ENCODE measurements around the gene SERPINE2. TPM values are rescaled to one million over a fixed set of nuclear protein-coding genes. Genes with fewer than 3 reads are reported as not detected.
A peak's percentile ranks its signal among the peaks of the same experiment; 100 is the strongest.
"Not testable (repeated sequence)": the region's sequence is repeated elsewhere in the genome, so short reads cannot be mapped to it uniquely, and the experiment has no call there.

Gene SERPINE2
- total and polyA plus RNA-seq, 5 donors: 15.4 to 49.4 (median 24.2) TPM

GRCh38 chr2:223943135-223943534 lies 96.0 kb downstream of the SERPINE2 start:
- H3K9me3 ChIP-seq (ENCODE audit: control insufficient read depth, low read length): no peaks in the 10 kb centered on the region
- H3K4me1 ChIP-seq (ENCODE audit: control insufficient read depth, insufficient read depth, low read length): peaks cover 7% of the 10 kb centered on the region
- no peak for ATAC-seq
- peak overlapping the region; percentile 69 for H3K4me3 ChIP-seq (ENCODE audit: low read length)
- no peak overlapping the region for H3K27ac ChIP-seq (ENCODE audit: low read length)
- WGBS: 50% methylated on average over 1 of the region's 1 CpG
- H3K27me3 ChIP-seq (ENCODE audit: control insufficient read depth, insufficient read depth): no peaks in the 10 kb centered on the region
- DNase-seq: no peak
- intact Hi-C loops (cut with DNase I): no loop called here

- H3K9me3 ChIP-seq (ENCODE audit: control insufficient read depth, low read length): no peaks in the 10 kb centered on the region
- peaks cover 8% of the 10 kb centered on the region for H3K4me1 ChIP-seq (ENCODE audit: control insufficient read depth, insufficient read depth, low read length)
- ATAC-seq (no peak), DNase-seq (no peak)
- H3K27ac ChIP-seq (ENCODE audit: low read length): no peak overlapping the region
- no peaks in the 10 kb centered on the region for H3K27me3 ChIP-seq (ENCODE audit: control insufficient read depth, insufficient read depth)
- intact Hi-C loops (cut with DNase I): no loop called here
- H3K4me3 ChIP-seq (ENCODE audit: low read length): no peak overlapping the region
- WGBS: 56% methylated on average over 12 of the region's 12 CpGs
These were observed 97.4 kb downstream of the SERPINE2 start for GRCh38 chr2:223941579-223942277.

- not testable (repeated sequence) for DNase-seq
These were observed 99.6 kb downstream of the SERPINE2 start for GRCh38 chr2:223939438-223939837.

GRCh38 chr2:223937535-223937934 lies 101.6 kb downstream of the SERPINE2 start:
- intact Hi-C loops (cut with DNase I): no loop called here
- WGBS: 1% methylated on average over 1 of the region's 1 CpG
- DNase-seq (no peak), ATAC-seq (no peak)
- no peaks in the 10 kb centered on the region for H3K27me3 ChIP-seq (ENCODE audit: control insufficient read depth, insufficient read depth)
- H3K4me3 ChIP-seq (ENCODE audit: low read length): no peak overlapping the region
- no peak overlapping the region for H3K27ac ChIP-seq (ENCODE audit: low read length)
- H3K4me1 ChIP-seq (ENCODE audit: control insufficient read depth, insufficient read depth, low read length): peaks cover 24% of the 10 kb centered on the region
- no peaks in the 10 kb centered on the region for H3K9me3 ChIP-seq (ENCODE audit: control insufficient read depth, low read length)

More at GRCh38 chr2:223939438-223939837, 99.6 kb downstream of the SERPINE2 start:
- H3K27me3 ChIP-seq (ENCODE audit: control insufficient read depth, insufficient read depth); intact Hi-C loops (cut with DNase I); H3K4me3 ChIP-seq (ENCODE audit: low read length); H3K27ac ChIP-seq (ENCODE audit: low read length); ATAC-seq; H3K9me3 ChIP-seq (ENCODE audit: control insufficient read depth, low read length): not testable (repeated sequence)
- H3K4me1 ChIP-seq (ENCODE audit: control insufficient read depth, insufficient read depth, low read length): peaks cover 20% of the 10 kb centered on the region
- 43% methylated on average over 2 of the region's 2 CpGs for WGBS

- DNase-seq: no peak
- Histone ChIP-seq H3K4me3 (ENCODE audit: low read length) (no peak overlapping the region), H3K4me1 (ENCODE audit: control insufficient read depth, insufficient read depth, low read length) (peaks cover 24% of the 10 kb centered on the region), H3K9me3 (ENCODE audit: control insufficient read depth, low read length) (no peaks in the 10 kb centered on the region), H3K27ac (ENCODE audit: low read length) (no peak overlapping the region), H3K27me3 (ENCODE audit: control insufficient read depth, insufficient read depth) (no peaks in the 10 kb centered on the region)
- intact Hi-C loops (cut with DNase I): no loop called here
- 52% methylated on average over 5 of the region's 5 CpGs for WGBS
- ATAC-seq: no peak
These were observed 102.2 kb downstream of the SERPINE2 start for GRCh38 chr2:223936862-223937326.

GRCh38 chr2:223935459-223936125 lies 103.5 kb downstream of the SERPINE2 start:
- Histone ChIP-seq H3K4me1 (ENCODE audit: control insufficient read depth, insufficient read depth, low read length) (peaks cover 24% of the 10 kb centered on the region), H3K4me3 (ENCODE audit: low read length) (no peak overlapping the region), H3K27me3 (ENCODE audit: control insufficient read depth, insufficient read depth) (no peaks in the 10 kb centered on the region), H3K27ac (ENCODE audit: low read length) (no peak overlapping the region), H3K9me3 (ENCODE audit: control insufficient read depth, low read length) (no peaks in the 10 kb centered on the region)
- ATAC-seq: no peak
- intact Hi-C loops (cut with DNase I): no loop called here
- DNase-seq: no peak

GRCh38 chr2:223934870-223935269 lies 104.2 kb downstream of the SERPINE2 start:
- no peak overlapping the region for H3K4me3 ChIP-seq (ENCODE audit: low read length)
- intact Hi-C loops (cut with DNase I): no loop called here
- 69% methylated on average over 6 of the region's 6 CpGs for WGBS
- ATAC-seq (no peak), DNase-seq (no peak)
- no peaks in the 10 kb centered on the region for H3K27me3 ChIP-seq (ENCODE audit: control insufficient read depth, insufficient read depth)
- H3K9me3 ChIP-seq (ENCODE audit: control insufficient read depth, low read length): no peaks in the 10 kb centered on the region
- H3K4me1 ChIP-seq (ENCODE audit: control insufficient read depth, insufficient read depth, low read length): peaks cover 26% of the 10 kb centered on the region
- H3K27ac ChIP-seq (ENCODE audit: low read length): no peak overlapping the region

GRCh38 chr2:223932816-223933800 lies 106.0 kb downstream of the SERPINE2 start:
- no peak for ATAC-seq
- H3K27ac ChIP-seq (ENCODE audit: low read length): no peak overlapping the region
- WGBS: 43% methylated on average over 6 of the region's 6 CpGs
- no peak overlapping the region for H3K4me3 ChIP-seq (ENCODE audit: low read length)
- H3K27me3 ChIP-seq (ENCODE audit: control insufficient read depth, insufficient read depth): no peaks in the 10 kb centered on the region
- intact Hi-C loops (cut with DNase I): no loop called here
- peaks cover 24% of the 10 kb centered on the region for H3K4me1 ChIP-seq (ENCODE audit: control insufficient read depth, insufficient read depth, low read length)
- no peak for DNase-seq
- no peaks in the 10 kb centered on the region for H3K9me3 ChIP-seq (ENCODE audit: control insufficient read depth, low read length)

- WGBS: 69% methylated on average over 23 of the region's 23 CpGs
These were observed 108.7 kb downstream of the SERPINE2 start for GRCh38 chr2:223930103-223930976.

GRCh38 chr2:223929571-223930102 lies 109.4 kb downstream of the SERPINE2 start:
- no peak overlapping the region for H3K4me3 ChIP-seq (ENCODE audit: low read length)
- peaks cover 12% of the 10 kb centered on the region for H3K4me1 ChIP-seq (ENCODE audit: control insufficient read depth, insufficient read depth, low read length)
- intact Hi-C loops (cut with DNase I): no loop called here

More at GRCh38 chr2:223930103-223930976, 108.7 kb downstream of the SERPINE2 start:
- peak; percentile 85 to 88 for ATAC-seq
- Histone ChIP-seq H3K27ac (ENCODE audit: low read length) (peak overlapping the region; percentile 58), H3K27me3 (ENCODE audit: control insufficient read depth, insufficient read depth) (no peaks in the 10 kb centered on the region), H3K9me3 (ENCODE audit: control insufficient read depth, low read length) (no peaks in the 10 kb centered on the region), H3K4me1 (ENCODE audit: control insufficient read depth, insufficient read depth, low read length) (peaks cover 14% of the 10 kb centered on the region), H3K4me3 (ENCODE audit: low read length) (no peak overlapping the region)
- intact Hi-C loops (cut with DNase I): no loop called here
- DNase-seq: peak; percentile 52 to 78 (median 73)

More at GRCh38 chr2:223929571-223930102, 109.4 kb downstream of the SERPINE2 start:
- no peaks in the 10 kb centered on the region for H3K9me3 ChIP-seq (ENCODE audit: control insufficient read depth, low read length)
- ATAC-seq (no peak), DNase-seq (no peak)
- WGBS: 60% methylated on average over 4 of the region's 4 CpGs
- no peak overlapping the region for H3K27ac ChIP-seq (ENCODE audit: low read length)
- no peaks in the 10 kb centered on the region for H3K27me3 ChIP-seq (ENCODE audit: control insufficient read depth, insufficient read depth)
